ENCODE data around the gene TMEM214. TPM values are rescaled to one million over a fixed set of nuclear protein-coding genes. Genes with fewer than 3 reads are reported as not detected.

Gene TMEM214
- total and polyA plus RNA-seq, 2 of the 8 experiments (the other 6 are each of a cell fraction or from before 2014, with no cell fraction given) = 49.7 to 71.0 TPM

GRCh38 chr2:27000228-27000627, 32.5 kb upstream of the TMEM214 start:
- H3K56ac ChIP-seq (replicated peaks; ENCODE audit: insufficient read length, low read depth, low read length) = no peak overlapping the region
- H2BK5ac ChIP-seq (ENCODE audit: low read depth, low read length) = no peak overlapping the region
- no peaks in the 10 kb centered on the region; a peak in 2 of 7 replicates for H3K27me3 ChIP-seq (replicated peaks in 1 of 4; ENCODE audit: control insufficient read depth in 3 of 4, extremely low read depth in 1 of 4, insufficient read depth in 3 of 4, low read length in 3 of 4)
- no peak overlapping the region for H4K5ac ChIP-seq (ENCODE audit: insufficient read length, low read depth, low read length)
- H3K27ac ChIP-seq (ENCODE audit: low read depth, low read length) = no peak overlapping the region
- H3K79me1 ChIP-seq (ENCODE audit: low read depth, low read length) = no peaks in the 10 kb centered on the region; the same call in 1 of the 2 replicates
- H3K14ac ChIP-seq (ENCODE audit: insufficient read length) = no peak overlapping the region
- no peak for TF ChIP-seq GTF2F1 (IDR thresholded peaks at IDR 0.05; ENCODE audit: borderline replicate concordance, low read depth, low read length)
- no peak for TF ChIP-seq SAP30 (IDR thresholded peaks at IDR 0.05; ENCODE audit: insufficient read depth, insufficient replicate concordance, low read length)
- no peak for TF ChIP-seq CHD2 (IDR thresholded peaks at IDR 0.05; ENCODE audit: low read length)
- no peak overlapping the region for H3K9ac ChIP-seq (replicated peaks in 1 of 4; ENCODE audit: extremely low read depth in 1 of 4, low read depth in 3 of 4, low read length in 3 of 4)
- no peak for DNase-seq (ENCODE audit: low read depth in 1 of 2, low spot score in 2 of 2)
- ChIA-PET CTCF (ENCODE audit: partially characterized antibody) (interaction anchor here (0.6 kb wide), 1 partner anchor 9 kb away, joined by 3 read pairs; no protein-coding TSS in a partner anchor), POLR2A (ENCODE audit: partially characterized antibody) (no interaction called here)
- H3K9me3 ChIP-seq (ENCODE audit: insufficient read depth in 2 of 2, low read depth in 1 of 2, low read length in 1 of 2) = no peaks in the 10 kb centered on the region
- no peaks in the 10 kb centered on the region for H3K79me2 ChIP-seq (ENCODE audit: control insufficient read depth in 1 of 2, insufficient read depth in 2 of 2, low read length in 2 of 2)
- no peak overlapping the region for H2AK5ac ChIP-seq (ENCODE audit: low read depth, low read length)
- H3K4ac ChIP-seq (replicated peaks; ENCODE audit: insufficient read length, low read depth, low read length) = no peak overlapping the region
- no peak overlapping the region for H4K8ac ChIP-seq (ENCODE audit: extremely low read depth, insufficient read depth, low read length)
- H3K4me1 ChIP-seq (replicated peaks in 1 of 4; ENCODE audit: control insufficient read depth in 3 of 4, insufficient read depth in 4 of 4, low read length in 3 of 4) = 0 out of 7 replicates have a peak, but pooled peaks cover 0 to 2% (median 0%) of the 10 kb centered on the region in 4 experiments
- no peaks in the 10 kb centered on the region; the same call in 1 of the 2 replicates for H3K23me2 ChIP-seq (ENCODE audit: low read depth, low read length)
- H2BK120ac ChIP-seq (replicated peaks; ENCODE audit: low read depth, low read length) = no peak overlapping the region
- H3K4me3 ChIP-seq (ENCODE audit: extremely low read depth in 1 of 4, insufficient read depth in 2 of 4, low read depth in 3 of 4, low read length in 4 of 4) = no peak overlapping the region
- 92% methylated on average over 4 of the region's 4 CpGs; no CpG with 5 or more reads in 1 of the 2 experiments for WGBS, 2 experiments (ENCODE audit: extremely low coverage in 1 of 2, insufficient coverage in 1 of 2, insufficient read length in 1 of 2, insufficient replicate concordance in 2 of 2, low coverage in 1 of 2, low lambda C conversion rate in 2 of 2, missing lambda C conversion rate in 1 of 2)
- H2BK15ac ChIP-seq (ENCODE audit: low read length) = no peak overlapping the region
- no peak overlapping the region for H4K91ac ChIP-seq (replicated peaks; ENCODE audit: insufficient read length, low read length)
- no peaks in the 10 kb centered on the region for H3K36me3 ChIP-seq (ENCODE audit: control insufficient read depth in 2 of 4, insufficient read depth in 4 of 4, low read length in 3 of 4)
- H3K4me2 ChIP-seq (ENCODE audit: insufficient read depth in 1 of 2, low read depth in 2 of 2, low read length in 2 of 2) = no peak overlapping the region
- FAIRE-seq = no peak
- H2BK20ac ChIP-seq (ENCODE audit: low read length) = no peak overlapping the region
- no peaks in the 10 kb centered on the region for H4K20me1 ChIP-seq (replicated peaks in 1 of 2; ENCODE audit: control insufficient read depth in 1 of 2, insufficient read depth in 2 of 2, low read length in 2 of 2)
- H2AFZ ChIP-seq (ENCODE audit: low read length) = no peak overlapping the region
- H3K23ac ChIP-seq (ENCODE audit: insufficient read length) = no peak overlapping the region
- H2BK12ac ChIP-seq (ENCODE audit: low read depth, low read length) = no peak overlapping the region
- no peak overlapping the region for H3K18ac ChIP-seq (ENCODE audit: extremely low read depth, low read length)

All from H1 (cell line).